ENCODE measurements around the gene ARMC12. TPM values are rescaled to one million over a fixed set of nuclear protein-coding genes. Genes with fewer than 3 reads are reported as not detected.

ARMC12 gene
- total and polyA plus RNA-seq, 2 of the 13 experiments (the other 11 are each of a cell fraction or from before 2014, with no cell fraction given), result 1.3 TPM; not detected in 1

GRCh38 chr6:35727231-35727934 is 9.4 kb upstream of the ARMC12 start (continued):
- TF ChIP-seq, protein P1, sequence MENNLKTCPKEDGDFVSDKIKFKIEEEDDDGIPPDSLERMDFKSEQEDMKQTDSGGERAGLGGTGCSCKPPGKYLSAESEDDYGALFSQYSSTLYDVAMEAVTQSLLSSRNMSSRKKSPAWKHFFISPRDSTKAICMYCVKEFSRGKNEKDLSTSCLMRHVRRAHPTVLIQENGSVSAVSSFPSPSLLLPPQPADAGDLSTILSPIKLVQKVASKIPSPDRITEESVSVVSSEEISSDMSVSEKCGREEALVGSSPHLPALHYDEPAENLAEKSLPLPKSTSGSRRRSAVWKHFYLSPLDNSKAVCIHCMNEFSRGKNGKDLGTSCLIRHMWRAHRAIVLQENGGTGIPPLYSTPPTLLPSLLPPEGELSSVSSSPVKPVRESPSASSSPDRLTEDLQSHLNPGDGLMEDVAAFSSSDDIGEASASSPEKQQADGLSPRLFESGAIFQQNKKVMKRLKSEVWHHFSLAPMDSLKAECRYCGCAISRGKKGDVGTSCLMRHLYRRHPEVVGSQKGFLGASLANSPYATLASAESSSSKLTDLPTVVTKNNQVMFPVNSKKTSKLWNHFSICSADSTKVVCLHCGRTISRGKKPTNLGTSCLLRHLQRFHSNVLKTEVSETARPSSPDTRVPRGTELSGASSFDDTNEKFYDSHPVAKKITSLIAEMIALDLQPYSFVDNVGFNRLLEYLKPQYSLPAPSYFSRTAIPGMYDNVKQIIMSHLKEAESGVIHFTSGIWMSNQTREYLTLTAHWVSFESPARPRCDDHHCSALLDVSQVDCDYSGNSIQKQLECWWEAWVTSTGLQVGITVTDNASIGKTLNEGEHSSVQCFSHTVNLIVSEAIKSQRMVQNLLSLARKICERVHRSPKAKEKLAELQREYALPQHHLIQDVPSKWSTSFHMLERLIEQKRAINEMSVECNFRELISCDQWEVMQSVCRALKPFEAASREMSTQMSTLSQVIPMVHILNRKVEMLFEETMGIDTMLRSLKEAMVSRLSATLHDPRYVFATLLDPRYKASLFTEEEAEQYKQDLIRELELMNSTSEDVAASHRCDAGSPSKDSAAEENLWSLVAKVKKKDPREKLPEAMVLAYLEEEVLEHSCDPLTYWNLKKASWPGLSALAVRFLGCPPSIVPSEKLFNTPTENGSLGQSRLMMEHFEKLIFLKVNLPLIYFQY (CRISPR knock-in tag; IDR thresholded peaks at IDR 0.05; ENCODE audit: borderline replicate concordance), result no peak; the same call in 1 of the 2 replicates
- peak; percentile 9; the same call in 1 of the 2 replicates for TF ChIP-seq GATAD2A (CRISPR knock-in tag; IDR thresholded peaks at IDR 0.05)
- no peak; the same call in 1 of the 2 replicates for TF ChIP-seq ZNF615 (CRISPR knock-in tag; IDR thresholded peaks at IDR 0.05; ENCODE audit: borderline replicate concordance)
- 0 out of 2 replicates have a peak, but pooled peaks have one; percentile 19 for TF ChIP-seq ZBTB42 (CRISPR knock-in tag; IDR thresholded peaks at IDR 0.05)
- TF ChIP-seq ZFYVE20 (CRISPR knock-in tag; IDR thresholded peaks at IDR 0.05; ENCODE audit: borderline replicate concordance, low read depth), result no peak
- TF ChIP-seq EEA1 (CRISPR knock-in tag; IDR thresholded peaks at IDR 0.05; ENCODE audit: borderline replicate concordance), result 0 out of 2 replicates have a peak, but pooled peaks have one; percentile 40
- TF ChIP-seq, protein P2, sequence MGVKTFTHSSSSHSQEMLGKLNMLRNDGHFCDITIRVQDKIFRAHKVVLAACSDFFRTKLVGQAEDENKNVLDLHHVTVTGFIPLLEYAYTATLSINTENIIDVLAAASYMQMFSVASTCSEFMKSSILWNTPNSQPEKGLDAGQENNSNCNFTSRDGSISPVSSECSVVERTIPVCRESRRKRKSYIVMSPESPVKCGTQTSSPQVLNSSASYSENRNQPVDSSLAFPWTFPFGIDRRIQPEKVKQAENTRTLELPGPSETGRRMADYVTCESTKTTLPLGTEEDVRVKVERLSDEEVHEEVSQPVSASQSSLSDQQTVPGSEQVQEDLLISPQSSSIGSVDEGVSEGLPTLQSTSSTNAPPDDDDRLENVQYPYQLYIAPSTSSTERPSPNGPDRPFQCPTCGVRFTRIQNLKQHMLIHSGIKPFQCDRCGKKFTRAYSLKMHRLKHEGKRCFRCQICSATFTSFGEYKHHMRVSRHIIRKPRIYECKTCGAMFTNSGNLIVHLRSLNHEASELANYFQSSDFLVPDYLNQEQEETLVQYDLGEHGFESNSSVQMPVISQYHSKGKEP (CRISPR knock-in tag; IDR thresholded peaks at IDR 0.05), result no peak
- TF ChIP-seq XRCC5 (optimal IDR thresholded peaks at IDR 0.05; ENCODE audit: low read length), result peak; percentile 15
- no peak for TF ChIP-seq NFYB (CRISPR knock-in tag; IDR thresholded peaks at IDR 0.05)
- peak; percentile 85 for TF ChIP-seq USF2 (IDR thresholded peaks at IDR 0.05; ENCODE audit: low read depth, low read length)
- TF ChIP-seq USF2 (CRISPR knock-in tag; IDR thresholded peaks at IDR 0.05; ENCODE audit: borderline replicate concordance), result peak; percentile 86; the same call in 1 of the 2 replicates
- no peak for TF ChIP-seq NFYC (CRISPR knock-in tag; IDR thresholded peaks at IDR 0.05)

All from HepG2 (cell line).